H1 (cell line): ENCODE measurements around the gene USP50. TPM values are rescaled to one million over a fixed set of nuclear protein-coding genes. Genes with fewer than 3 reads are reported as not detected.

Experiments
- CHD2 ChIP-seq: IDR thresholded peaks from 2 replicates; pipeline ENCODE4 v1.6.1; 2012; ENCODE audit warnings: low read length, improper control_type of control experiment
- CTCF ChIP-seq, 3 experiments: IDR thresholded peaks; 1 replicate in 2 of 3; 2 replicates in 1 of 3; pipeline versions ENCODE4 v1.5.1 to v1.6.1; 2011; ENCODE audit warnings: low read length in 3 of 3, mild to moderate bottlenecking in 3 of 3, inconsistent platforms in 2 of 3, low read depth in 1 of 3, moderate library complexity in 1 of 3; ENCODE audit not compliant: insufficient read depth in 1 of 3; ENCODE audit errors: control extremely low read depth in 1 of 3
- E2F6 ChIP-seq: IDR thresholded peaks from 2 replicates; pipeline ENCODE4 v1.6.1; 2012; ENCODE audit warnings: inconsistent platforms
- EP300 ChIP-seq, 2 experiments: IDR thresholded peaks; 1 replicate in 1 of 2; 2 replicates in 1 of 2; pipeline ENCODE4 v1.6.1; 2011 to 2012; ENCODE audit warnings: low read depth in 2 of 2, low read length in 2 of 2, mild to moderate bottlenecking in 2 of 2, borderline replicate concordance in 1 of 2, inconsistent platforms in 1 of 2, moderate library complexity in 1 of 2
- MAFK ChIP-seq: IDR thresholded peaks from 2 replicates; pipeline ENCODE4 v1.6.1; 2012; ENCODE audit warnings: low read depth, mild to moderate bottlenecking, improper control_type of control experiment, low read length
- polyA plus RNA-seq, 7 experiments: library from polyadenylated mRNA; depleted of rRNA in 3 of 7; stranded (reverse) in 5 of 7; unstranded in 2 of 7; fragments of >200 nt in 5 of 7; fragments of 200-250 nt in 2 of 7; gene quantifications; 1 replicate in 5 of 7; 2 replicates in 1 of 7; 4 replicates in 1 of 7; pipeline versions ENCODE4 v1.2.1 to v1.2.3, GENCODE V29; 2011 to 2013; ENCODE audit warnings: missing spikeins in 2 of 7, mixed read lengths in 2 of 7
- total RNA-seq: library from RNA; stranded (reverse); fragmentation: NEBNext Ultra II Directional; extraction: Animal tissue kit (Norgen Biotek cat#: 25700); gene quantifications from 2 replicates; pipeline ENCODE4 v1.2.1, GENCODE V29; 2021

Gene USP50
- total and polyA plus RNA-seq, 2 of the 8 experiments (the other 6 are each of a cell fraction or from before 2014, with no cell fraction given): not detected

GRCh38 chr15:50549326-50549725 is 2.9 kb upstream of the USP50 start (continued):
- TF ChIP-seq CTCF (IDR thresholded peaks at IDR 0.05; ENCODE audit: control extremely low read depth in 1 of 3, insufficient read depth in 1 of 3, low read depth in 1 of 3, low read length in 3 of 3): no peak
- TF ChIP-seq E2F6: no peak
- TF ChIP-seq MAFK: no peak
- no peak for TF ChIP-seq EP300 (IDR thresholded peaks at IDR 0.05; ENCODE audit: borderline replicate concordance in 1 of 2, low read depth in 2 of 2, low read length in 2 of 2)
- no peak for TF ChIP-seq CHD2
